Inflammatory macrophage treated with lipopolysaccharide for 1 hour (primary cell): Measurements from ENCODE around the gene PIP5K1C.
A peak's percentile ranks its signal among the peaks of the same experiment; 100 is the strongest.

Source experiments
- DNase-seq, 2 donors: peaks; one replicate each; pipeline ENCODE4 v3.0.0-alpha.2; 2020 to 2022

PIP5K1C gene

DNA sequence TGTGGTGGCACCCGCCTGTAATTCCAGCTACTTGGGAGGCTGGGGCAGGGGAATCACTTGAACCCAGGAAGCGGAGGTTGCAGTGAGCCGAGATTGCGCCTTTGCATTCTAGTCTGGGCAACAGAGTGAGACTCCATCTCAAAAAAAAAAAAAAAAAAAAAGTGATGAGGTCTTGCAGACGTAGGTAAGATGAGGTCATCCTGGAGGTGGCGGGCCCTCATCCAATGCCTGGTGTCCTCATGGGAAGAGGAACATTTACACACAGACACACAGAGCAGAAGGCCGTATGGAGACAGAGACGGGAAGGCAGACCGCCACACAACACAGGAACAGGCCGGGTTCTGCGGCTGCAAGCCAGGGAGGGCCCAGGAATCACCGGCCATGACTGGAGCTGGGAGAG lies 78.0 kb downstream of the PIP5K1C start:
- DNase-seq = no peak

GRCh38 chr19:3621689-3622088 lies 78.6 kb downstream of the PIP5K1C start:
- no peak for DNase-seq

DNA sequence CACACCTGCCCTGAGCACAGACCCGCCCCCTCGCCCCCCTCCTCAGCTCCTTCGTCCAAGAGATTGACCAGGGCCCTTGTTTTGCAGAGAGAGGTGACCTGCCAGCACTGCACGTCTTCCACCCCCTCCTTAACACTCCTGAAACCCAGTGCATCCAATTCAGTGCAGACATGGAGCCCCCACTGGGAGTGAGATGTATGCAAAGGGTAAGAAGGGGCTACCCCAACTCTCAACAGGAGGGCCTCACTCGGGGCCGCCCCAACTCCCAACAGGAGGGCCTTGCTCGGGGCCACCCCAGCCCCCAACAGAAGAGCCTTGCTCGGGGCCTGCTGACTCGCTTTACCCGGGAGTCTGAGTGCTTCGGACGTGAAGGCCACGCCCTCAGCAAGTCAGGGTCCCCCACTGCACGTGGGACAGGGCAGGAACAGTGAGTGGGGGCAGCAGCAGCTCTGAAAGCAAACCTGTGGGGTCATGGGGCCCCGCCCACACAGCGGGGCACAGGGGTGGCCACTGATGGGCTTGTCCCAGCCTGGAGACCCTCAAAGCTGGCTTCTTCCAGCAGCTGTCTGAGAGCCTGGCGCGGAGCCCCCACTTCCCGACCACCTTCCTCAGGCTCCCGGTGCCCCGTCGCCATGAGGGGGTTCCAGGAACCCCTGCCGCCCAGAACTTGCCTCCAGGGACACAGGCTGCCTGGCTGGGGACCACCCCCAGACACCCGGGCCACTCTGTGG lies 79.3 kb downstream of the PIP5K1C start:
- DNase-seq = no peak

GRCh38 chr19:3620145-3620816 lies 80.0 kb downstream of the PIP5K1C start:
- no peak for DNase-seq

GRCh38 chr19:3619631-3620012 lies 80.6 kb downstream of the PIP5K1C start:
- no peak for DNase-seq

- DNase-seq = no peak
Measured at GRCh38 chr19:3618811-3619630, 81.2 kb downstream of the PIP5K1C start.

GRCh38 chr19:3618144-3618810 lies 82.0 kb downstream of the PIP5K1C start:
- peak; percentile 27 to 76 for DNase-seq

GRCh38 chr19:3617463-3617862 lies 82.8 kb downstream of the PIP5K1C start:
- no peak for DNase-seq

DNA sequence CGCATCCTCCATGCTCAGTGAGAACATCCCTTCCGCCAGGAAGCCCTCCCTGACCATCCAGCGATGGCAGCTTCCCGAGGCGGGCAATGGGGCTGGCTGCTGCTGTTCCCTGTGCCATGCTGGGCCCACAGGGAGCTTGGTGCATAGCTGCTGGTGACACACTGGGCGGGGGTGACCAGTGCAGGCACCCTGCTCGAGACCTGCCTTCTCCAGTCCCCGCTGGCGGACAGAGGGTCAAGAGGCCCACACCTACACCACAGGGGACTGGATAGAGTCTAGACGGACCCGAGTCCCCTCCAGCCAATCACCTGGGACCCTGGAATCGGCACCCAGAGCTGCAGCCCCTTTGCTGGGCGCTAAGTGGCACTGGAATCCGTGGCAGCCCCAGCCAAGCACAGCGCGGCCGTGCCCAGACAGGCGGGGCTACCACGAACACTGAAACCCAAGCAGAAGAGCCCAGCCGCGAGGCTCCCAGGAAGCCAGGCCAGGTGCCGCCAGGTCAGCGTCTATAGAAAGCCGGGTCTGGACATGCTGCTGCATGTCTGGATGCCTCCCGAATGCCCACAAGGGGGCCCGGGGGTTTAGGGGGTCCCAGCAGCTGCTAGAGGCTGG lies 84.6 kb downstream of the PIP5K1C start:
- DNase-seq = no peak

DNA sequence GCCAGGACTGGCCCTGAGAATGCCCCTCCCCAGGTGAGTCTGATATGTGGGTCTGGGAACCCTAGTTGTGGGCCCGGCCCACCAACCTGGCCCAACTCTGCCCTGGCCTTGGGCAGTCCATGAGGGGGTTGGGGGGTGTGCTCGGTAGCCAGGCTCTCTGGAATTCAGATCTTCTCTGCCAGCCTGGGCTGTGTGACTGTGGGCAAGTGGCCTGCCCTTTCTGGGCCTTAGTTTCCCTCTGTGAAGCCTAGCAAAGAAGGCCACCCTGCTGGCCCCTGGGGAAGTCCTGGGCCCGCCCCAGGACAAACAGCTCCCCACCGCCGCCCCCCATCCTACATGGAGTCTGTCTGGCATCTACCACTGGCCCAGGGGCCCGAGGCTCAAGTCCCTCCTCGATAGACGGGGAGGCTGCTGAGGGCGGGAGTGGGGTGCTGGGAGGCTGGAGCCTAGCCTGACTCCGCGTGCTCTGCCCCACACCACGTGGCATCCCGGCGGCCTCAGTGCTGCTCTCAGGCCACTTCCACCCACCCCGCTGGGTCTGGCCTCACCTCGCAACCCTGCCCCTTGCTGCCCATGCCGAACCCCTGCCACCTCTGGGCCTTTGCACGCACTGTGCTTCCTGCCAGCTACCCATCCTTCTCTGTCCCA lies 85.3 kb downstream of the PIP5K1C start:
- no peak for DNase-seq

GRCh38 chr19:3613818-3614661 lies 86.2 kb downstream of the PIP5K1C start:
- no peak for DNase-seq

GRCh38 chr19:3612901-3613741 lies 87.1 kb downstream of the PIP5K1C start:
- DNase-seq = no peak

- no peak for DNase-seq
Measured at GRCh38 chr19:3612330-3612729, 87.9 kb downstream of the PIP5K1C start.

- DNase-seq = no peak
Measured at GRCh38 chr19:3611841-3612240, 88.4 kb downstream of the PIP5K1C start.

DNA sequence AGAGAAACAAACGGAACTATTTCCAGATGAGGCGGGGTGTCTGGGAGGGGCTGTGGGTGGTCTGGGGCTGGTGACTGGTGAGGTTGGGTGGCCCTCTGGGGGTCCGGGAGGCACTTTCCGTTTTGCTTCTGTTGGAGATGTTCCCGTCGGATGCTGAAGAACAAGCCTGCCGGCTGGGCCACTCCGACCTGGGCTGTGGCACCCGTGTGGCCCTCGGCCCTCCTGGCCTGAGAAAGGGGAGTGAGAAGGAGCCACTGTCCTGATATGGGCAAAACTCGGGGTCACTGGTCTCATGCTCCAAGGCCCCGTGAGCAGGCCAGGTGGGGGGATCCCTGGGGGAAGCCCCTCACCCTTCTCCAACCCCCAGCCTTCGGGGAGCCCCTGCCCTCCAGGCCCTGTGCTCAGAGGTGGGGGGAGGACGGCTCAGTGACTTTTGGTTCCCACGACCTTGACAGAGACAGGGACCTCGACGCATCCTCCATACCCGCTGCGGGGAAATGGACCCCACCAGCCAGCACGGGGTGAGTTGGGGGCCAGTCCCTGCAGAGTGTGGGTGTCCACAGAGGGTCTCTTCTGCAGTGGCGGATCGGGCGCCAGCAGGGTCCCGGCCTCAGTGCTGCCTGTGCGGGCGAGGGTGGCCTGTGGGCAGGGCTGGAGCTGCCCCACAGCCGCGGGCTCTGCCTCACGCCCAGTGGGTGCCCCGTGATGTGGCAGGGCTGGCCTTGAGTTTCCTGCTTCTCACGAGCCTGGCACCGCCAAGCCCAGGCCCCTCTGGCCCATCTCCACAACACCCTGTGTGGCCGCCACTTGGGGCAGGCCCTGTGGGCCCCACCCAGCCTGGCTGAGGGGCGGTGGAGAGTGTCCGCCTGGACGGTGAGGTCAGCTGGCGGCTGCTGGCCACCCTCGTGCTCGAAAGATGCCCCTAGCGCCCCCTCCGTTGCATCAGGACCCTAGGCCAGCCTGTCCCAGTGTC lies 89.2 kb downstream of the PIP5K1C start:
- no peak for DNase-seq

- no peak for DNase-seq
Measured at GRCh38 chr19:3609779-3610719, 90.2 kb downstream of the PIP5K1C start.

DNA sequence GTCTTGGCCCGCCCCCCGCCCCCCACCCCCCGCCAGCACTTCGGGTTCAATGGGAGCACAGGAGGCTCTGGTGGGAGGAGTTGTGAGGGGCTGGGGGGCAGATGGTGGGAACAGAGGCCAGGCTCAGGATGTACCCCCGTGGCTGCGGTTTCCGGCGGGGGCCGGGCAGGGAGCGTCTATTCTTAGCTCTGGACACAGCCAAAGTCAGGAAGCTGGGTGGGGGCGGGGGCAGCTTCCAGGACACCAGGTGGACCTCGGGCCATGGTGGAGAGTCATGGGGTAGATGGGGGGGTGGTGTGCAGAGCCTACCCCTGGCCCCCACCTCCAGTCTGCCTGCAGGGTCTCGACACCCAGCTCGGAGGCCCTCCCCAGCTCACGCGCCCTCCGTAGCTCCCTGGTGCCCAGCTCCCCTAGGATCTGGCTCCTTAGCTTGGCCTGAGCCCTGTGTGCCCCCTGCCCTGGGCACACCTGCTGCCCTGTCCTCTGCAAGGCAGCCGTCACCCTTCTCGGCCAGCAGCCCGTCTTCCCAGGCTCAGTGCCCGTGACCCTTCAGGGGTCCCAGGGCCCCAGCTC lies 91.4 kb downstream of the PIP5K1C start:
- DNase-seq = no peak
